H1 (cell line): ENCODE results near the gene SMAD1. TPM values are rescaled to one million over a fixed set of nuclear protein-coding genes. Genes with fewer than 3 reads are reported as not detected.

Experiments used
- CTCF ChIA-PET: fragments of 300-600 bp; sonication (Branson Sonifier 250); formaldehyde crosslinking; loops from one replicate; lab custom pipeline; 2021; ENCODE audit not compliant: partially characterized antibody; lab: Charles Lee
- POLR2A ChIA-PET: fragments of 300-600 bp; sonication (Branson Sonifier 250); formaldehyde crosslinking; loops from one replicate; lab custom pipeline; 2021; ENCODE audit warnings: inconsistent platforms; ENCODE audit not compliant: partially characterized antibody; lab: Charles Lee
- DNase-seq, 2 experiments: peaks; one replicate each; pipeline versions ENCODE4 v3.0.0 to v3.0.0-alpha.2; 2010 to 2022; ENCODE audit warnings: low spot score in 2 of 2, low read depth in 1 of 2, mixed read lengths in 1 of 2
- FAIRE-seq: peaks from 2 replicates; lab custom pipeline; 2011; peaks lifted over from hg19 to GRCh38; lab: Jason Lieb, UNC
- H2AFZ ChIP-seq: 2 replicates; pipeline ENCODE4 v1.8.1; 2012; ENCODE audit warnings: low read length, inconsistent platforms
- H2AK5ac ChIP-seq: 2 replicates; pipeline ENCODE4 v1.6.1; 2013; ENCODE audit warnings: low read depth, low read length
- H2BK120ac ChIP-seq: replicated peaks from 2 replicates; pipeline ENCODE3; 2013; ENCODE audit warnings: low read depth, low read length, inconsistent platforms
- H2BK12ac ChIP-seq: 2 replicates; pipeline ENCODE4 v1.6.1; 2013; ENCODE audit warnings: low read depth, low read length
- H2BK15ac ChIP-seq: 2 replicates; pipeline ENCODE4 v1.6.1; 2013; ENCODE audit warnings: low read length
- H2BK20ac ChIP-seq: 2 replicates; pipeline ENCODE4 v1.6.1; 2013; ENCODE audit warnings: low read length
- H2BK5ac ChIP-seq: 2 replicates; pipeline ENCODE4 v1.6.1; 2013; ENCODE audit warnings: low read depth, low read length
- H3K14ac ChIP-seq: 2 replicates; pipeline ENCODE4 v1.6.1; 2013; ENCODE audit warnings: inconsistent platforms; ENCODE audit not compliant: insufficient read length
- H3K18ac ChIP-seq: 2 replicates; pipeline ENCODE4 v1.6.1; 2013; ENCODE audit warnings: low read length; ENCODE audit errors: extremely low read depth
- H3K23ac ChIP-seq: 2 replicates; pipeline ENCODE4 v1.6.1; 2013; ENCODE audit warnings: inconsistent platforms; ENCODE audit not compliant: insufficient read length
- H3K23me2 ChIP-seq: 2 replicates; pipeline ENCODE4 v1.6.1; 2013; ENCODE audit warnings: low read depth, low read length
- H3K27ac ChIP-seq: 2 replicates; pipeline ENCODE4 v1.6.1; 2011; ENCODE audit warnings: low read depth, low read length, inconsistent platforms
- H3K27me3 ChIP-seq, 4 experiments: replicated peaks in 1 of 4; 1 replicate in 1 of 4; 2 replicates in 3 of 4; pipeline versions ENCODE4 v1.6.1 to v1.8.1; 2011 to 2013; ENCODE audit warnings: low read length in 3 of 4, mild to moderate bottlenecking in 3 of 4, inconsistent platforms in 2 of 4, mixed read lengths in 2 of 4, moderate library complexity in 1 of 4; ENCODE audit not compliant: control insufficient read depth in 3 of 4, insufficient read depth in 3 of 4; ENCODE audit errors: extremely low read depth in 1 of 4
- H3K36me3 ChIP-seq, 4 experiments: 2 replicates each; pipeline versions ENCODE4 v1.6.1 to v1.8.1; 2011 to 2013; ENCODE audit warnings: mild to moderate bottlenecking in 4 of 4, low read length in 3 of 4, moderate library complexity in 2 of 4, control low read depth in 1 of 4, inconsistent platforms in 1 of 4; ENCODE audit not compliant: insufficient read depth in 4 of 4, control insufficient read depth in 2 of 4
- H3K4ac ChIP-seq: replicated peaks from 2 replicates; pipeline ENCODE3; 2013; ENCODE audit warnings: low read length, low read depth, mixed read lengths, inconsistent platforms; ENCODE audit not compliant: insufficient read length
- H3K4me1 ChIP-seq, 4 experiments: replicated peaks in 1 of 4; 1 replicate in 1 of 4; 2 replicates in 3 of 4; pipeline versions ENCODE4 v1.6.1 to v1.8.1; 2011 to 2013; ENCODE audit warnings: low read length in 3 of 4, inconsistent platforms in 2 of 4, mixed read lengths in 1 of 4; ENCODE audit not compliant: insufficient read depth in 4 of 4, control insufficient read depth in 3 of 4
- H3K4me2 ChIP-seq, 2 experiments: 2 replicates each; pipeline versions ENCODE4 v1.6.1 to v1.8.1; 2011 to 2013; ENCODE audit warnings: low read depth in 2 of 2, low read length in 2 of 2, control low read depth in 1 of 2, inconsistent platforms in 1 of 2, mild to moderate bottlenecking in 1 of 2; ENCODE audit not compliant: insufficient read depth in 1 of 2
- H3K4me3 ChIP-seq, 4 experiments: fragments of 200-600, 300-600 bp in 1 of 4; sonication (generic), shearing (Covaris generic), sonication (Bioruptor Twin) in 1 of 4; 2 replicates each; pipeline versions ENCODE4 v1.5.1 to v1.8.1; 2011 to 2016; ENCODE audit warnings: low read length in 4 of 4, low read depth in 3 of 4, control low read depth in 2 of 4, inconsistent platforms in 2 of 4, mild to moderate bottlenecking in 2 of 4, mixed read lengths in 1 of 4, moderate library complexity in 1 of 4; ENCODE audit not compliant: insufficient read depth in 2 of 4; ENCODE audit errors: extremely low read depth in 1 of 4
- H3K56ac ChIP-seq: replicated peaks from 2 replicates; pipeline ENCODE3; 2013; ENCODE audit warnings: low read depth, mild to moderate bottlenecking, mixed read lengths, low read length, inconsistent platforms; ENCODE audit not compliant: insufficient read length
- H3K79me1 ChIP-seq: 2 replicates; pipeline ENCODE4 v1.6.1; 2013; ENCODE audit warnings: low read depth, low read length, control low read depth
- H3K79me2 ChIP-seq, 2 experiments: 2 replicates each; pipeline versions ENCODE4 v1.6.1 to v1.8.1; 2012 to 2013; ENCODE audit warnings: low read length in 2 of 2, mild to moderate bottlenecking in 2 of 2, inconsistent platforms in 1 of 2; ENCODE audit not compliant: insufficient read depth in 2 of 2, control insufficient read depth in 1 of 2
- H3K9ac ChIP-seq, 4 experiments: replicated peaks in 1 of 4; 1 replicate in 1 of 4; 2 replicates in 3 of 4; pipeline versions ENCODE4 v1.6.1 to v1.8.1; 2011 to 2013; ENCODE audit warnings: low read depth in 3 of 4, low read length in 3 of 4, control low read depth in 2 of 4, mild to moderate bottlenecking in 2 of 4, moderate library complexity in 2 of 4, inconsistent platforms in 1 of 4; ENCODE audit errors: extremely low read depth in 1 of 4
- H3K9me3 ChIP-seq, 2 experiments: 2 replicates each; pipeline versions ENCODE4 v1.6.1 to v1.8.1; 2012 to 2013; ENCODE audit warnings: mild to moderate bottlenecking in 2 of 2, moderate library complexity in 2 of 2, control low read depth in 1 of 2, inconsistent platforms in 1 of 2, low read depth in 1 of 2, low read length in 1 of 2, mixed read lengths in 1 of 2; ENCODE audit not compliant: insufficient read depth in 2 of 2
- H4K20me1 ChIP-seq, 2 experiments: replicated peaks in 1 of 2; 2 replicates each; pipeline versions ENCODE3 to v1.8.1; 2011 to 2013; ENCODE audit warnings: inconsistent platforms in 2 of 2, low read length in 2 of 2, mild to moderate bottlenecking in 1 of 2; ENCODE audit not compliant: insufficient read depth in 2 of 2, control insufficient read depth in 1 of 2
- H4K5ac ChIP-seq: 2 replicates; pipeline ENCODE4 v1.6.1; 2013; ENCODE audit warnings: low read length, low read depth, mixed read lengths, inconsistent platforms; ENCODE audit not compliant: insufficient read length
- H4K8ac ChIP-seq: 2 replicates; pipeline ENCODE4 v1.8.0; 2013; ENCODE audit warnings: mild to moderate bottlenecking, moderate library complexity, low read length, inconsistent platforms; ENCODE audit not compliant: insufficient read depth; ENCODE audit errors: extremely low read depth
- H4K91ac ChIP-seq: replicated peaks from 2 replicates; pipeline ENCODE3; 2013; ENCODE audit warnings: low read length, mixed read lengths, inconsistent platforms; ENCODE audit not compliant: insufficient read length
- ASH2L ChIP-seq: fragments of 200-600, 300-600 bp; sonication (generic); IDR thresholded peaks from one replicate; pipeline ENCODE4 v1.7.1; 2017; ENCODE audit warnings: low read length
- CHD1 ChIP-seq: IDR thresholded peaks from 2 replicates; pipeline ENCODE4 v1.6.1; 2012; ENCODE audit warnings: low read depth, low read length, improper control_type of control experiment
- FOSL1 ChIP-seq: IDR thresholded peaks from 2 replicates; pipeline ENCODE4 v1.6.1; 2011; ENCODE audit warnings: mild to moderate bottlenecking, low read depth, low read length, moderate library complexity; ENCODE audit not compliant: insufficient read depth
- HDAC2 ChIP-seq, 2 experiments: fragments of 300-600 bp in 1 of 2; sonication (generic) in 1 of 2; IDR thresholded peaks; 2 replicates each; pipeline ENCODE4 v1.6.1; 2011 to 2012; ENCODE audit warnings: low read depth in 2 of 2, low read length in 2 of 2, mild to moderate bottlenecking in 2 of 2, moderate library complexity in 2 of 2, borderline replicate concordance in 1 of 2, inconsistent platforms in 1 of 2
- HDAC6 ChIP-seq: IDR thresholded peaks from one replicate; pipeline ENCODE4 v1.7.1; 2012; ENCODE audit warnings: low read depth, mild to moderate bottlenecking, inconsistent platforms, low read length, moderate library complexity
- JUN ChIP-seq: IDR thresholded peaks from 2 replicates; pipeline ENCODE4 v1.6.1; 2011; ENCODE audit warnings: low read depth, mild to moderate bottlenecking, improper control_type of control experiment, low read length
- SUZ12 ChIP-seq: fragments of 200-600 bp; sonication (generic); IDR thresholded peaks from 2 replicates; pipeline ENCODE4 v1.6.1; 2012; ENCODE audit warnings: mild to moderate bottlenecking, inconsistent platforms, low read length, moderate library complexity, mixed read lengths
- TAF7 ChIP-seq: optimal IDR thresholded peaks from 2 replicates; pipeline ENCODE3; 2011; ENCODE audit warnings: low read depth, mild to moderate bottlenecking, inconsistent platforms, low read length, moderate library complexity, borderline replicate concordance
- ZNF274 ChIP-seq: IDR thresholded peaks from 2 replicates; pipeline ENCODE4 v1.7.0; 2012; ENCODE audit warnings: low read length, borderline replicate concordance; ENCODE audit errors: extremely low read depth
- WGBS, 2 experiments: shearing (Covaris generic) in 1 of 2; methylation state at CpG; one replicate each; pipeline versions ENCODE4 v1.1.6 to v1.1.7; 2013 to 2015; ENCODE audit warnings: low lambda C conversion rate in 2 of 2, mixed read lengths in 2 of 2, inconsistent platforms in 1 of 2, low coverage in 1 of 2, missing lambda C conversion rate in 1 of 2; ENCODE audit not compliant: insufficient replicate concordance in 2 of 2, insufficient coverage in 1 of 2, insufficient read length in 1 of 2; ENCODE audit errors: extremely low coverage in 1 of 2, missing lambda C conversion rate in 1 of 2; 5-methylcytosine and 5-hydroxymethylcytosine counted together
- polyA plus RNA-seq, 7 experiments: library from polyadenylated mRNA; depleted of rRNA in 3 of 7; stranded (reverse) in 5 of 7; unstranded in 2 of 7; fragments of >200 nt in 5 of 7; fragments of 200-250 nt in 2 of 7; gene quantifications; 1 replicate in 5 of 7; 2 replicates in 1 of 7; 4 replicates in 1 of 7; pipeline versions ENCODE4 v1.2.1 to v1.2.3, GENCODE V29; 2011 to 2013; ENCODE audit warnings: missing spikeins in 2 of 7, mixed read lengths in 2 of 7
- total RNA-seq: library from RNA; stranded (reverse); fragmentation: NEBNext Ultra II Directional; extraction: Animal tissue kit (Norgen Biotek cat#: 25700); gene quantifications from 2 replicates; pipeline ENCODE4 v1.2.1, GENCODE V29; 2021

SMAD1 gene
- total and polyA plus RNA-seq, 2 of the 8 experiments (the other 6 are each of a cell fraction or from before 2014, with no cell fraction given), result 22.6 to 25.3 TPM

DNA sequence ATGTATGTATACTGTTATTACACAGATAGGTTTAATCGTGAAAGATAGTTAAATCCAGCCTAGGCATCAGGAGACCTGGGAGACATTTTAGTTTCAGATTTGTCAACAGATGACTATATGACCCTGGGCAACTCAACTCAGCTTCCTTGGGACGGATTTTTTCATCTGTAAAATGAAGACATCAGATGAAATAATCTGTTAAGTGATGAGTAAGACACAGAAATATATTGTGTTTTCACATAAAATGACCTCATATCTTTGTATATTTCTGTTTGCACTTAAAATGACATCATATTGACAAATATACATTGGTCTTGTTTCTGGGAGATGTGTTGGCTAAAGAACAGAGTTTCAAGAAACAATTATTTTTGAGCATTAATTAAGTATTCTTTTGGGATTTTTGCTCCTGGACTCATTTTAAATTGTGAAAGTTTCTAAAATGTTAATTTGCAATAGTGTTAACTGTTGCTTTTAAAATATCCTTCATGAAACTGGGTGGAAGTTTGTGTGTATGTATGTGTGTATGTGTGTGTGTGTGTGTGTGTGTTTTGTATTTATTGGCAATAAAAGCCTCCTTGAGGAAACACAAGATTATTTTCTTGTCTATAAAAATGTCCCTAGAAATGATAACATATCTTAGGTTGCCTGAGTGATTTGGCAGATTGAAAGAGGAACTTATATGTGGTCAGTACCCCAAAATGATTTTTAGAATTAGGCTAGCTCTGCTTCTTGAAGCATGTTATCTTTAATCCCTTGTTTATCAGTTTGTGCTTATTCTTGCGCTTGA lies 108.5 kb downstream of the SMAD1 start:
- no peaks in the 10 kb centered on the region; a peak in 1 of 7 replicates for H3K27me3 ChIP-seq
- FAIRE-seq (no peak), DNase-seq (no peak)
- H2BK12ac ChIP-seq, result no peak overlapping the region
- no peaks in the 10 kb centered on the region for H3K23me2 ChIP-seq
- CTCF ChIA-PET, result interaction anchor here (1.1 to 2.6 kb wide), 2 partner anchors 19 to 33 kb away, joined by 3 to 10 read pairs; no protein-coding TSS in a partner anchor
- no peak overlapping the region for H3K23ac ChIP-seq
- no peak overlapping the region for H4K91ac ChIP-seq
- no peak overlapping the region for H3K4me3 ChIP-seq
- no peak overlapping the region for H2BK20ac ChIP-seq
- no peak overlapping the region for H3K4me2 ChIP-seq
- no peak overlapping the region for H2BK15ac ChIP-seq
- no peak overlapping the region for H3K14ac ChIP-seq
- no peak overlapping the region for H3K56ac ChIP-seq
- H4K8ac ChIP-seq, result no peak overlapping the region
- 91% methylated on average over 3 of the region's 3 CpGs; no CpG with 5 or more reads in 1 of the 2 experiments for WGBS, 2 experiments
- no peak overlapping the region for H3K9ac ChIP-seq
- H4K5ac ChIP-seq, result no peak overlapping the region
- H3K4me1 ChIP-seq, result no peaks in the 10 kb centered on the region
- H2AFZ ChIP-seq, result no peak overlapping the region
- H2BK5ac ChIP-seq, result no peak overlapping the region
- H3K9me3 ChIP-seq, result no peaks in the 10 kb centered on the region
- H3K4ac ChIP-seq, result no peak overlapping the region
- H3K18ac ChIP-seq, result no peak overlapping the region
- no peak for TF ChIP-seq HDAC2 (IDR thresholded peaks at IDR 0.05; ENCODE audit: borderline replicate concordance in 1 of 2, low read depth in 2 of 2, low read length in 2 of 2)
- TF ChIP-seq HDAC6, result no peak
- TF ChIP-seq TAF7, result no peak
- TF ChIP-seq JUN, result no peak
- TF ChIP-seq SUZ12, result no peak
- no peak for TF ChIP-seq ZNF274
- TF ChIP-seq FOSL1, result no peak
- no peak for TF ChIP-seq ASH2L
- no peak for TF ChIP-seq CHD1
- H2AK5ac ChIP-seq, result no peak overlapping the region
- H2BK120ac ChIP-seq, result no peak overlapping the region
- no peaks in the 10 kb centered on the region for H4K20me1 ChIP-seq
- no peaks in the 10 kb centered on the region for H3K79me2 ChIP-seq
- no peaks in the 10 kb centered on the region for H3K79me1 ChIP-seq
- no peaks in the 10 kb centered on the region for H3K36me3 ChIP-seq
- POLR2A ChIA-PET, result no interaction called here
- no peak overlapping the region for H3K27ac ChIP-seq
